A549 (cell line): ENCODE data around the gene STX1B. TPM values are rescaled to one million over a fixed set of nuclear protein-coding genes. Genes with fewer than 3 reads are reported as not detected.

Source experiments
- ATAC-seq, 2 experiments: fragments of 200-7000 bp in 1 of 2; fragments of >200 bp in 1 of 2; cut with Nextera tagmentation in 1 of 2; cut with Tn5 transposase in 1 of 2; 3 replicates each; pipeline versions ENCODE4 v1.8.0 to v1.9.1; 2018 to 2020; ENCODE audit warnings: mild to moderate bottlenecking in 1 of 2, moderate library complexity in 1 of 2
- CTCF ChIA-PET: fragments of 300-600 bp; sonication (Branson Sonifier 250); formaldehyde crosslinking; extraction: SDS; loops from one replicate; lab custom pipeline; 2021; ENCODE audit warnings: antibody characterized with exemption, inconsistent platforms; lab: Yijun Ruan, JAX
- POLR2A ChIA-PET: fragments of 350-600 bp; formaldehyde crosslinking; extraction: SDS; loops from one replicate; lab custom pipeline; 2021; ENCODE audit warnings: antibody characterized with exemption, inconsistent platforms; lab: Yijun Ruan, JAX
- DNase-seq, 2 experiments: peaks; one replicate each; pipeline versions ENCODE4 v3.0.0 to v3.0.0-alpha.2; 2011 to 2016; ENCODE audit warnings: low read depth in 1 of 2, low spot score in 1 of 2
- FAIRE-seq: peaks from 2 replicates; lab custom pipeline; 2011; peaks lifted over from hg19 to GRCh38; lab: Jason Lieb, UNC
- H3K27ac ChIP-seq, 2 experiments: fragments of >200 bp; sonication (Bioruptor Twin); formaldehyde crosslinking; 3 replicates each; pipeline ENCODE4 v1.5.1; 2016 to 2017
- H3K4me1 ChIP-seq: fragments of >200 bp; sonication (Bioruptor Twin); formaldehyde crosslinking; 3 replicates; pipeline ENCODE4 v1.6.1; 2016
- H3K4me2 ChIP-seq: fragments of >200 bp; sonication (Bioruptor Twin); formaldehyde crosslinking; 3 replicates; pipeline ENCODE4 v1.6.1; 2016
- H3K4me3 ChIP-seq: fragments of >200 bp; sonication (Bioruptor Twin); formaldehyde crosslinking; 3 replicates; pipeline ENCODE4 v1.5.1; 2016
- H3K9me3 ChIP-seq: fragments of >200 bp; sonication (Bioruptor Twin); formaldehyde crosslinking; 3 replicates; pipeline ENCODE4 v1.6.1; 2016
- BHLHE40 ChIP-seq: IDR thresholded peaks from 2 replicates; pipeline ENCODE4 v1.6.1; 2012; ENCODE audit warnings: low read depth, low read length, inconsistent platforms
- CBX2 ChIP-seq: fragments of 200-600 bp; sonication (generic); IDR thresholded peaks from 2 replicates; pipeline ENCODE4 v1.6.1; 2016; ENCODE audit warnings: low read depth, mild to moderate bottlenecking, borderline replicate concordance
- CBX8 ChIP-seq: fragments of 200-600 bp; sonication (generic); IDR thresholded peaks from 2 replicates; pipeline ENCODE4 v1.6.1; 2016
- CEBPB ChIP-seq, 2 experiments: fragments of >200 bp in 1 of 2; sonication (Bioruptor Twin) in 1 of 2; formaldehyde crosslinking in 1 of 2; IDR thresholded peaks; 2 replicates each; pipeline ENCODE4 v1.6.1; 2012 to 2016
- CHD2 ChIP-seq: fragments of 150-350 bp; IDR thresholded peaks from 2 replicates; pipeline ENCODE4 v1.6.1; 2014; ENCODE audit warnings: low read length; ENCODE audit not compliant: partially characterized antibody
- CHD4 ChIP-seq: fragments of 200-600 bp; sonication (generic); IDR thresholded peaks from 2 replicates; pipeline ENCODE4 v1.6.1; 2016; ENCODE audit warnings: antibody characterized with exemption, mild to moderate bottlenecking, borderline replicate concordance
- EHF ChIP-seq: fragments of 250-450 bp; sonication (Bioruptor Pico); IDR thresholded peaks from 2 replicates; pipeline ENCODE4 v1.5.0; 2020; ENCODE audit warnings: mild to moderate bottlenecking
- EHMT2 ChIP-seq: fragments of 200-600 bp; sonication (generic); IDR thresholded peaks from 2 replicates; pipeline ENCODE4 v1.6.1; 2016; ENCODE audit warnings: antibody characterized with exemption, low read depth, mild to moderate bottlenecking, moderate library complexity
- EP300 ChIP-seq, 2 experiments: fragments of >200 bp; sonication (Bioruptor Twin); formaldehyde crosslinking; IDR thresholded peaks; 2 replicates in 1 of 2; 3 replicates in 1 of 2; pipeline ENCODE4 v1.6.1; 2016 to 2017
- ESRRA ChIP-seq: fragments of 150-350 bp; IDR thresholded peaks from 2 replicates; pipeline ENCODE4 v1.6.1; 2014; ENCODE audit warnings: mild to moderate bottlenecking, low read length, borderline replicate concordance
- FOXS1 ChIP-seq: fragments of 250-450 bp; sonication (Bioruptor Pico); IDR thresholded peaks from 2 replicates; pipeline ENCODE4 v1.5.0; 2020; ENCODE audit warnings: mild to moderate bottlenecking, moderate library complexity
- GATA3 ChIP-seq: IDR thresholded peaks from 2 replicates; pipeline ENCODE4 v1.6.1; 2012; ENCODE audit warnings: borderline replicate concordance
- HDAC2 ChIP-seq: fragments of 200-600 bp; sonication (generic); IDR thresholded peaks from 2 replicates; pipeline ENCODE4 v1.6.1; 2016
- HEYL ChIP-seq: fragments of 250-450 bp; sonication (Bioruptor Pico); IDR thresholded peaks from 2 replicates; pipeline ENCODE4 v1.8.0; 2021; ENCODE audit warnings: mild to moderate bottlenecking, moderate library complexity
- HOXB13 ChIP-seq: fragments of 250-450 bp; sonication (Bioruptor Pico); IDR thresholded peaks from 2 replicates; pipeline ENCODE4 v1.5.0; 2020; ENCODE audit warnings: low read depth, mild to moderate bottlenecking, moderate library complexity
- HOXB5 ChIP-seq: fragments of 250-450 bp; sonication (Bioruptor Pico); IDR thresholded peaks from 2 replicates; pipeline ENCODE4 v1.5.0; 2020; ENCODE audit warnings: mild to moderate bottlenecking, moderate library complexity
- JUN ChIP-seq, 2 experiments: fragments of >200 bp; sonication (Bioruptor Twin); formaldehyde crosslinking; IDR thresholded peaks; 2 replicates in 1 of 2; 3 replicates in 1 of 2; pipeline ENCODE4 v1.6.1; 2016 to 2017
- JUNB ChIP-seq: fragments of >200 bp; sonication (Bioruptor Twin); formaldehyde crosslinking; IDR thresholded peaks from 2 replicates; pipeline ENCODE4 v1.6.1; 2016
- KDM1A ChIP-seq: fragments of 200-600 bp; sonication (generic); IDR thresholded peaks from 2 replicates; pipeline ENCODE4 v1.6.1; 2016; ENCODE audit warnings: low read depth, mild to moderate bottlenecking
- KDM5A ChIP-seq: fragments of 200-600 bp; sonication (generic); IDR thresholded peaks from 2 replicates; pipeline ENCODE4 v1.6.1; 2016; ENCODE audit warnings: antibody characterized with exemption, mild to moderate bottlenecking
- MAFK ChIP-seq: fragments of 450-650 bp; IDR thresholded peaks from 2 replicates; pipeline ENCODE4 v1.6.1; 2014; ENCODE audit not compliant: partially characterized antibody
- MAX ChIP-seq: IDR thresholded peaks from 2 replicates; pipeline ENCODE4 v1.6.1; 2012
- MAZ ChIP-seq: fragments of 150-350 bp; IDR thresholded peaks from 2 replicates; pipeline ENCODE4 v1.6.1; 2014; ENCODE audit warnings: antibody characterized with exemption, low read depth, low read length, borderline replicate concordance
- MYC ChIP-seq: IDR thresholded peaks from 2 replicates; pipeline ENCODE4 v1.6.1; 2012; ENCODE audit warnings: mild to moderate bottlenecking, inconsistent platforms, low read length, improper control_type of control experiment, borderline replicate concordance
- NFE2L2 ChIP-seq: fragments of 150-350 bp; conservative IDR thresholded peaks from 2 replicates; pipeline ENCODE4 v1.6.1; 2014; ENCODE audit warnings: low read length
- NR3C1 ChIP-seq: fragments of >200 bp; sonication (Bioruptor Twin); formaldehyde crosslinking; IDR thresholded peaks from 3 replicates; pipeline ENCODE4 v1.6.1; 2017
- PHF8 ChIP-seq: fragments of 200-600 bp; sonication (generic); IDR thresholded peaks from 2 replicates; pipeline ENCODE4 v1.6.1; 2016; ENCODE audit warnings: low read depth, mild to moderate bottlenecking, antibody characterized with exemption, moderate library complexity, borderline replicate concordance
- POLR2A ChIP-seq: IDR thresholded peaks from 2 replicates; pipeline ENCODE4 v1.6.1; 2012; ENCODE audit warnings: mild to moderate bottlenecking, low read length
- POLR2AphosphoS2 ChIP-seq: conservative IDR thresholded peaks from 2 replicates; pipeline ENCODE4 v1.6.1; 2012; ENCODE audit warnings: low read length, improper control_type of control experiment, inconsistent platforms
- RFX5 ChIP-seq: fragments of 450-650 bp; IDR thresholded peaks from 2 replicates; pipeline ENCODE4 v1.7.1; 2014; ENCODE audit warnings: antibody characterized with exemption, mild to moderate bottlenecking, moderate library complexity
- RNF2 ChIP-seq: fragments of 200-600 bp; sonication (generic); IDR thresholded peaks from 2 replicates; pipeline ENCODE4 v1.6.1; 2016; ENCODE audit warnings: low read depth, mild to moderate bottlenecking, antibody characterized with exemption, moderate library complexity, borderline replicate concordance
- SREBF2 ChIP-seq: fragments of 450-650 bp; IDR thresholded peaks from 2 replicates; pipeline ENCODE4 v1.6.1; 2014; ENCODE audit warnings: mild to moderate bottlenecking, moderate library complexity
- TFCP2L1 ChIP-seq: fragments of 250-450 bp; sonication (Bioruptor Pico); IDR thresholded peaks from 2 replicates; pipeline ENCODE4 v1.5.0; 2021; ENCODE audit warnings: mild to moderate bottlenecking
- TP53 ChIP-seq: fragments of 250-450 bp; sonication (Bioruptor Pico); IDR thresholded peaks from 2 replicates; pipeline ENCODE4 v1.5.0; 2021; ENCODE audit warnings: mild to moderate bottlenecking, moderate library complexity
- ZSCAN20 ChIP-seq: fragments of 250-450 bp; sonication (Bioruptor Pico); IDR thresholded peaks from 2 replicates; pipeline ENCODE4 v1.8.0; 2022; ENCODE audit warnings: mild to moderate bottlenecking, moderate library complexity
- WGBS: methylation state at CpG from one replicate; pipeline ENCODE4 v1.1.6; 2017; ENCODE audit errors: missing lambda C conversion rate; 5-methylcytosine and 5-hydroxymethylcytosine counted together
- polyA plus RNA-seq, 4 experiments: library from polyadenylated mRNA; depleted of rRNA in 3 of 4; stranded (reverse); fragments of >200 nt; fragmentation: RNase III in 1 of 4; extraction: RNeasy Plus Mini Kit Qiagen cat#74134 plus additional on column Dnase treatment in 1 of 4; gene quantifications; 2 replicates in 3 of 4; 3 replicates in 1 of 4; pipeline ENCODE4 v1.2.3, GENCODE V29; 2011 to 2017
- TF ChIP-seq, protein P1 (sequence below): fragments of >200 bp; sonication (Bioruptor Twin); formaldehyde crosslinking; IDR thresholded peaks from 2 replicates; pipeline ENCODE4 v1.6.1; 2016
- TF ChIP-seq, protein P2 (sequence below): fragments of >200 bp; sonication (Bioruptor Twin); formaldehyde crosslinking; IDR thresholded peaks from 3 replicates; pipeline ENCODE4 v1.5.1; 2016

Gene STX1B
- polyA plus RNA-seq, 2 of the 4 experiments (the other 2 are of a cell fraction) = 2.4 to 2.6 TPM

DNA sequence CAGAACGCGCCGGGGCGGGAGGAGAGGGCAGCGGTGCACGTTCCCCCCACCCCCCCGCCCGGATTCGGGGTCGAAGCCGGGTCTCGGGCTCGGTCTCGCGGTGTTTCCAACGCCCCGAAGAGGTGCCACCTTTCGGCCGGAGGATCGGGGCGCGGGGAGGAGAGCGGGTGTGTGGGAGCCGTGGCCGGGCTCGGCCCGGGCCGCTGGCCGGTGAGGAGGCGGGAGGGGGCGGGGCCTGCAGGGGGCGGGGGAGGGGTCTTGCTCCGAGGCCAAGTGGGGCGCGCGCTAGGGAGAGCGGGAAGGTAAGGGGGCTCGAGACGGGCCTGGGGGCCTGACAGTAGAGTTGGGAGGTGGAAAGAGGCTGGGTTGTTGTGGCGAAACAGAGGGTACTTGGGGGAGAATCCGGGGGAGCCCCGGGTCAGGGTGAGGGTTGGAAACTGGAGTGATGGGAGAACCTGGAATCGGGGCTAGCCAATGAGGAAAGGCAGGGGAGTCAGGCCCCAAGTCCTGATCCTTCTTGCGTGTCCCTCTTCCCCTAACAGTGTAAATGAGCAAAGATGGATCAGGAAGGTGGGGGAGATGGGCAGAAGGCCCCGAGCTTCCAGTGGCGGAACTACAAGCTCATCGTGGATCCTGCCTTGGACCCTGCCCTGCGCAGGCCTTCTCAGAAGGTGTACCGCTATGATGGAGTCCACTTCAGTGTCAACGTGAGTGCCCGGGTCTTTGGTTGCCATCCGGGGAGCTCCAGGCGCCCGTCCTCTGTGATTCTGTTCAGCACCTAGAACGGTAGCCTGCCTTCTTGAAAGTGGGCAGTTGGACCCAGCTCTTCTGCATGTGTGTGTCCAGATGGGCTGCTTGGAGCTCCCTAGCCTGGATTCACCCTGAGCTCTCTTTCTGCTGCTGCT lies 52.0 kb downstream of the STX1B start:
- no peaks in the 10 kb centered on the region for H3K9me3 ChIP-seq
- ATAC-seq = peak; percentile 43 to 57
- H3K4me2 ChIP-seq = peak overlapping the region; percentile 92
- POLR2A ChIA-PET = interaction anchor here (0.6 to 1.6 kb wide), 5 partner anchors 12 to 915 kb away, joined by 3 to 5 read pairs (median 3); partner anchors contain the start of genes ZNF267, ZNF646 and ZNF668
- H3K4me3 ChIP-seq = peak overlapping the region; percentile 77
- H3K4me1 ChIP-seq = peaks cover 19% of the 10 kb centered on the region
- no peak for FAIRE-seq
- TF ChIP-seq MYC (no peak), CHD2 (peak; percentile 65)
- TF ChIP-seq, all 56 proteins: peak for 1
- H3K27ac ChIP-seq = peak overlapping the region; percentile 98 to 100
- WGBS = 52% methylated on average over 16 of the region's 55 CpGs
- CTCF ChIA-PET = interaction anchor here (0.6 to 2.3 kb wide), 9 partner anchors 8 to 485 kb away, joined by 3 to 8 read pairs (median 3); partner anchors contain the start of gene HSD3B7
- DNase-seq = peak; percentile 67 to 80

- Histone ChIP-seq H3K9me3 (no peaks in the 10 kb centered on the region), H3K27ac (peak within 1 kb of the TSS; percentile 98 to 100), H3K4me1 (peaks cover 22% of the 10 kb centered on the region), H3K4me3 (peak within 1 kb of the TSS; percentile 77), H3K4me2 (peak within 1 kb of the TSS; percentile 92)
- CTCF ChIA-PET = interaction anchor here (0.6 to 1.0 kb wide), 4 partner anchors 9 to 77 kb away, joined by 3 read pairs; no protein-coding TSS in a partner anchor
- WGBS = 5% methylated on average over 12 of the region's 85 CpGs
- POLR2A ChIA-PET = interaction anchor here (0.6 to 1.6 kb wide), 6 partner anchors 13 to 485 kb away, joined by 3 to 5 read pairs (median 4); partner anchors contain the start of genes KAT8, ZNF646, ZNF668 and ZNF843
- FAIRE-seq = no peak
- DNase-seq = peak; percentile 91 to 98
- ATAC-seq = peak; percentile 79 to 85
- TF ChIP-seq CBX8 (no peak), MYC (peak; percentile 48; the same call in 1 of the 2 replicates), MAZ (peak; percentile 80; the same call in 1 of the 2 replicates), EHF (CRISPR knock-in tag) (no peak), TFCP2L1 (CRISPR knock-in tag) (no peak), POLR2A (peak; percentile 38), CHD4 (no peak), CBX2 (no peak), EHMT2 (no peak), CHD2 (no peak), TP53 (no peak; the same call in 1 of the 2 replicates), KDM5A (peak; percentile 54), MAX (peak; percentile 76), PHF8 (0 out of 2 replicates have a peak, but pooled peaks have one; percentile 31), FOXS1 (no peak), POLR2AphosphoS2 (no peak), RNF2 (no peak), JUN (IDR thresholded peaks at IDR 0.05) (peak; percentile 49 to 63; a peak in 3 of 5 replicates), MAFK (no peak), NFE2L2 (no peak), NR3C1 (no peak), GATA3 (no peak), BHLHE40 (no peak), HDAC2 (no peak), HEYL (CRISPR knock-in tag) (no peak), HOXB5 (CRISPR knock-in tag) (no peak), KDM1A (no peak), CEBPB (IDR thresholded peaks at IDR 0.05) (no peak; a peak in 1 of 4 replicates), ESRRA (no peak), ZSCAN20 (no peak), JUNB (no peak), RFX5 (no peak), HOXB13 (CRISPR knock-in tag) (no peak), SREBF2 (no peak), EP300 (IDR thresholded peaks at IDR 0.05) (no peak)
- TF ChIP-seq, protein P1, sequence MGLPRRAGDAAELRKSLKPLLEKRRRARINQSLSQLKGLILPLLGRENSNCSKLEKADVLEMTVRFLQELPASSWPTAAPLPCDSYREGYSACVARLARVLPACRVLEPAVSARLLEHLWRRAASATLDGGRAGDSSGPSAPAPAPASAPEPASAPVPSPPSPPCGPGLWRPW = no peak
- TF ChIP-seq, protein P2, sequence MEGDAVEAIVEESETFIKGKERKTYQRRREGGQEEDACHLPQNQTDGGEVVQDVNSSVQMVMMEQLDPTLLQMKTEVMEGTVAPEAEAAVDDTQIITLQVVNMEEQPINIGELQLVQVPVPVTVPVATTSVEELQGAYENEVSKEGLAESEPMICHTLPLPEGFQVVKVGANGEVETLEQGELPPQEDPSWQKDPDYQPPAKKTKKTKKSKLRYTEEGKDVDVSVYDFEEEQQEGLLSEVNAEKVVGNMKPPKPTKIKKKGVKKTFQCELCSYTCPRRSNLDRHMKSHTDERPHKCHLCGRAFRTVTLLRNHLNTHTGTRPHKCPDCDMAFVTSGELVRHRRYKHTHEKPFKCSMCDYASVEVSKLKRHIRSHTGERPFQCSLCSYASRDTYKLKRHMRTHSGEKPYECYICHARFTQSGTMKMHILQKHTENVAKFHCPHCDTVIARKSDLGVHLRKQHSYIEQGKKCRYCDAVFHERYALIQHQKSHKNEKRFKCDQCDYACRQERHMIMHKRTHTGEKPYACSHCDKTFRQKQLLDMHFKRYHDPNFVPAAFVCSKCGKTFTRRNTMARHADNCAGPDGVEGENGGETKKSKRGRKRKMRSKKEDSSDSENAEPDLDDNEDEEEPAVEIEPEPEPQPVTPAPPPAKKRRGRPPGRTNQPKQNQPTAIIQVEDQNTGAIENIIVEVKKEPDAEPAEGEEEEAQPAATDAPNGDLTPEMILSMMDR = no peak
Measured at GRCh38 chr16:30957456-30958174, 52.8 kb downstream of the STX1B start, which contains the start of gene SETD1A. Gene SETD1A (plus strand): TSS chr16:30957754. CDS start chr16:30958732, 978 bp downstream.
